CD4-positive, alpha-beta T cell treated with Interleukin-6 at 100 ng/mL for 8 hours (primary cell): ENCODE results near the gene RNASE11.
"Not testable (repeated sequence)": the region's sequence is repeated elsewhere in the genome, so short reads cannot be mapped to it uniquely, and the experiment has no call there.

Experiments
- DNase-seq: peaks from one replicate; pipeline ENCODE4 v3.0.0-alpha.2; 2020; ENCODE audit warnings: mixed read lengths, low spot score

The RNASE11 gene

GRCh38 chr14:20587489-20588154 lies at the start of gene RNASE11:
Gene RNASE11 (minus strand): TSS chr14:20588001.
- no peak for DNase-seq

GRCh38 chr14:20632831-20633691 lies 45.3 kb upstream of the RNASE11 start:
- DNase-seq, result peak; percentile 59

GRCh38 chr14:20632448-20632830 lies 44.6 kb upstream of the RNASE11 start:
- DNase-seq, result no peak

GRCh38 chr14:20631880-20632389 lies 44.1 kb upstream of the RNASE11 start:
- DNase-seq, result no peak

GRCh38 chr14:20631023-20631879 lies 43.5 kb upstream of the RNASE11 start:
- DNase-seq, result peak; percentile 50

GRCh38 chr14:20630340-20631022 lies 42.7 kb upstream of the RNASE11 start:
- no peak for DNase-seq

GRCh38 chr14:20628063-20628854 lies 40.5 kb upstream of the RNASE11 start:
- DNase-seq, result no peak

- no peak for DNase-seq
Measured at GRCh38 chr14:20627346-20628027, 39.7 kb upstream of the RNASE11 start.

- no peak for DNase-seq
Measured at GRCh38 chr14:20626274-20626673, 38.5 kb upstream of the RNASE11 start.

- DNase-seq, result peak; percentile 53
Measured at GRCh38 chr14:20624495-20625070, 36.8 kb upstream of the RNASE11 start.

- no peak for DNase-seq
Measured at GRCh38 chr14:20623798-20624197, 36.0 kb upstream of the RNASE11 start.

- DNase-seq, result no peak
Measured at GRCh38 chr14:20622816-20623291, 35.1 kb upstream of the RNASE11 start.

- no peak for DNase-seq
Measured at GRCh38 chr14:20620798-20621478, 33.1 kb upstream of the RNASE11 start.

- not testable (repeated sequence) for DNase-seq
Measured at GRCh38 chr14:20619688-20620087, 31.9 kb upstream of the RNASE11 start.

- no peak for DNase-seq
Measured at GRCh38 chr14:20618271-20618749, 30.5 kb upstream of the RNASE11 start.

GRCh38 chr14:20617138-20618003 lies 29.6 kb upstream of the RNASE11 start:
- no peak for DNase-seq

GRCh38 chr14:20615996-20616395 lies 28.2 kb upstream of the RNASE11 start:
- DNase-seq, result no peak
